ENCODE data around the gene DHX38.
A peak's percentile ranks its signal among the peaks of the same experiment; 100 is the strongest.

DHX38 gene

DNA sequence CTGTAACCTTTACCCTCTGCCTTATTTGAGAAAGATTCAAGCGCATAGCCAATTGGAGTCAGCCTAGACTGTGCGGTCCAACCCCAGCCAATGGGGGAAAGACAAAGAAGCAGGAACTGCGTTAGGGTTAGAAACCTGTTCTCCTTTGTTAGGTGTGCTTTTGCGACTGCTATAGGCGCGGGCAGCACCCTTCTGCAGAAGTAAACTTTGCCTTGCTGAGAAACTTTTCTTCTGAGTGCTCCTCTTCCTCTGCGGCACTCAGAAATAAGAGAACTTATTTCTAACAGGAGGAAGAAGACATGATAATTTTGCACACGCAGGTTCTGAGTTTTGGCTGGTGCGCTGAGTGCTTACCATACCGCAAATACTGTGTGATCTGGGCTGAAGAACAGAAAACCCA, 9.2 kb upstream of the DHX38 start:
- no peak for DNase-seq

DNA sequence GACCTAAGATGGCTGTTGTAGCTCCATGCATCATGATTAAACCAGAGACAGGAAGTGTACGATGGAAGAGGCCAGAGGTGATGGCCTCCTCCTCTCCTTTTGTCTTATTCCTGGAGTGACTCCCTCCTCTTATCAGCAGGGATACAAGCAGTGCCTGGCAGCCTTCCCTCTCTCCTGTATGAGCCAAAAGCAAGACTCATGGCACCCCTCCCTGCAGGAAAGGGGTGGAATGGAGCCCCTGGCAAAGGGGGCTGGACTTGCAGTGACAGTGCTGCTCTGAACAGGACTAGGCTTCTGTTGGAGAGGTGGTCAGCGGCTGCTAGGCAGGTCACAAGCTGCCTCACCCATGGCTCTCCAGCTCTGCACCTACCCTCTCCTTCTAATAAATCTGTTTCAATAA, 8.6 kb upstream of the DHX38 start:
- DNase-seq: no peak

DNA sequence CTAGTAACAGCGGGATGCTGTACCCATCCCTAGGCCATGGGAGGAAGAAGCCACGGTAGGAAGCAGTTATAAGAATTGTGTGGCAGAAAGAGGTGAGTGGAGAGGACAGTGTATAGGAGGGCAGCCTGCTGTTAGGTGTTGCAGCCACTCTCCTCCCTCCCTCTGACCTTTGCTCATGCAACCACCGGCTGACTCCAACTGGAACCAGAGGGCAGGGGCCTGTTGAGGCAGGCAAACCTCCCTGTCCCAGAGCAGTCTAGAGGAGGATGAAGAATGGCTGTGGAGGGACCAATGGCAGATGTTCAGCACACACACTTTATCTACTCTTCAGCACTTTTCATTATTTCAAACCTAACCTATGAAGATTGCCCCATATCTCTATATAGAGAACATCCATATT, 2.4 kb upstream of the DHX38 start:
- no peak for DNase-seq

DNA sequence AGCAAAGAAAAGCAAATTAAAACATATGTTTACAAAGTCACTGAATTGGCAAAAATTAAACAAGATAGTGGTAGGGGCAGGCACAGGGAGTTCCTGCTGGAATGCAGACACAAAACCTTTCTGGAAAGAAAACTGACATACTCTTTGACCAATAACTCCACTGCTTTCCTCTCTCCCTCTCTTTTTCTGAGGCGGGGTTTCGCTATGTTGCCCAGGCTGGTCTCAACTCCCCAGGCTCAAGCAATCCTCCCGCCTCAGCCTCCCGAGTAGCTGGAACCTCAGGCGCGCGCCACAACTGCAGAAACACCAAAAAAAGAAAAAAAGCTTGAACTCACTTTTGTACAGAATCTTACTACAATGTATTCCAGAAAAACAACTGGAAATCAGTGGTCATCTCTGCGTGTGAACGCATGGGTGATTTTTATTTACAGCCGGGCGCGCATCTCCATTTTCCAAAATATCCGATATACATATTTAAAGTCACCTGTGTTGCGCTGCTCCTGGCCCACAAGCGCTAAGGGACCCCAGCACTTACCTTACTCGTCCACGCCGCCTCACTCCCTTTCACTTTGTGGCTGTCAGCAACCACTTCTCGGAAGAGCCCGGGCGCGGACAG, 707 bp upstream of the DHX38 start:
- DNase-seq: peak in 1 of 2 donors; percentile 17

DNA sequence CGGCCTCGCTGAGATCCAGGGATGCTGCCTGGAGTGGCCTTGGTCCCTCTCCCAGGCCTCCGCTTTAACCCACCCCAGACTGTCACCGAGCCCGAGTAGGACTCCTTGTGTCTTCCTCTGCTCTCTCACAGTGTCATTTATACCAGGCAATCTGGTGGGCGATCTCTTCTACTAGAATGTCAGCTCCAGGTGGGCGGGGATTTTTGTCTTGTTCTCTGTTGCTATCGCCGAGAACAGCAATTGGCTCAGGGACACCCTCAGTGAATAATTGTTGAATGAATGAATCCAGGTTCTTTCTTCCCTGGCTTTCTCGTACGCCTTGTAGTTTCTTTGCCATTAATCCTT, 591 bp downstream of the DHX38 start:
- no peak for DNase-seq

DNA sequence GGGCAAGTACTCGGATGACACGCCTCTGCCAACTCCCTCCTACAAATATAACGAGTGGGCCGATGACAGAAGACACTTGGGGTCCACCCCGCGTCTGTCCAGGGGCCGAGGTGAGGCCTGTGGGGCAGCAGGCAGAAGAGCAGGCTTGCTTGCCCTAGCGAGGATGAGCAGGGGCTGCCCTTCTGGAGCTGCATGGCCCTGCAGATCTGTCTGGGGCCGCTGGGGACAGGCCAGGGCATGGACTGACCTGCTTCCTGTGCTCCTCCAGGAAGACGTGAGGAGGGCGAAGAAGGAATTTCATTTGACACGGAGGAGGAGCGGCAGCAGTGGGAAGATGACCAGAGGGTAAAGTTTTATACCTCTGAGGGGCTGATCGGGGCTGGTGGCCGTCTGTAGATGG, 5.3 kb downstream of the DHX38 start:
- DNase-seq: no peak

DNA sequence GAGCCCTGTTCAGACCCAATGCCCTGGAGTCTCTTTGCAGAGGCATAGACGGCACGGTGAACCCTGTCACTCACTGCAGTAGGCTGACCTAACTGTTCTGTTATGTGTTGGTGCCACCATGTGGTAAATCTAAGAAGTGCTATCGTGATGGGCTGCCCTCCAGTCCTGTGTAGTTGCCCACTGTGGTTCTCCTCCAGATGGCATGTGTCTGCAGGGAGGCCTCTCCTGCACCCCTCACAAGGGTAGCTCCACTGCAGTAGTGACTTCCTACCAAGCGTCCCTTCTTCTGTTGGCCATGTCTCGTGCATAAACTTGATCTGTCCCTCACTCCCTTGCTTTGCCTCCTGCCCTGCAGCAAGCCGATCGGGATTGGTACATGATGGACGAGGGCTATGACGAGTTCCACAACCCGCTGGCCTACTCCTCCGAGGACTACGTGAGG, 5.8 kb downstream of the DHX38 start:
- peak; percentile 3 to 13 for DNase-seq

DNA sequence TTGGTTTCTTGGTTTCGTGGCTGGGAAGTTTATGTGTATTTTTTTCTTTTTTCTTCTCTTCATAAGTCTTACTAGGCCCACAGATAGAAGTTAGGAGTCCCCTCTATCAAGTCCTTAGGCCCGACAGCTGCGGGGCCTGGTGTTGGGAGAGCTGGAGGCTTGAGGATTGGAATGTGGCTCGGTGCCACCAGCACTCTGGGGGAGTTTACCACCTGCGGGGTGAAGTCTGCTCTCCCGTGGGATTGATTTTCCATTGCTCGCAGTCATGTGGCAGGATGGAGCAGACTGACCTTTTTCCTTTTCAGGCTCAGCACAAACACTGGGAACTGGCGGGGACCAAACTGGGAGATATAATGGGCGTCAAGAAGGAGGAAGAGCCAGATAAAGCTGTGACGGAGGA, 7.5 kb downstream of the DHX38 start:
- no peak for DNase-seq

DNA sequence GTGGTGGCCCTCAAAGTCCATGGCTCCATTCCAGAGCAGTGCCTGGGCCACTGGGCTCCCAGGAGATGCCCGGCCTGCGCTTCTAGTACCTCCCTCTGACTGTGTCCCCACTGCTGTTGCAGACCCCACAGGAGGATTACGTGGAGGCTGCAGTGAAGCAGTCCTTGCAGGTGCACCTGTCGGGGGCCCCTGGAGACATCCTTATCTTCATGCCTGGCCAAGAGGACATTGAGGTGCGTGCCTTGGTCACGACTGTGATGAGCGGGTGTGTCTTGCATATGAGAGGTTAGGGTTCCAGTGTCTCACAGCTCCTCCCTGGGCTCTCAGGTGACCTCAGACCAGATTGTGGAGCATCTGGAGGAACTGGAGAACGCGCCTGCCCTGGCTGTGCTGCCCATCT, 11.3 kb downstream of the DHX38 start:
- no peak for DNase-seq

DNA sequence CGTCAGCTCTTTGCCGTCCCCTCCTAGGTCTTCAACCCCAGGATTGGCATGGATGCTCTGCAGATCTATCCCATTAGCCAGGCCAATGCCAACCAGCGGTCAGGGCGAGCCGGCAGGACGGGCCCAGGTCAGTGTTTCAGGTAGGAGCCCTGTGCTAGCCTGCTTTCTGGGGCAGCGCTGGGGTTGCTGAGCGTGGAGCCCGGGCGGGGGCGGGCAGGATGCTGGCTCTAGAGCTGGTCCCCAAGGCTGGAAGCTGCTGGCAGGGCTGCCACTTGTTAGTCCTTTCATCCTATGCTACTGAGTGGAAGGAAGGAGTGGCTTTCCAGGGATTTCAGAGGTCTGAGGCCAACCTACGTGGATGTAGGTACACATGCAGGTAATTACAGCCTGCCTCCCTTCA, 12.3 kb downstream of the DHX38 start:
- DNase-seq: no peak

DNA sequence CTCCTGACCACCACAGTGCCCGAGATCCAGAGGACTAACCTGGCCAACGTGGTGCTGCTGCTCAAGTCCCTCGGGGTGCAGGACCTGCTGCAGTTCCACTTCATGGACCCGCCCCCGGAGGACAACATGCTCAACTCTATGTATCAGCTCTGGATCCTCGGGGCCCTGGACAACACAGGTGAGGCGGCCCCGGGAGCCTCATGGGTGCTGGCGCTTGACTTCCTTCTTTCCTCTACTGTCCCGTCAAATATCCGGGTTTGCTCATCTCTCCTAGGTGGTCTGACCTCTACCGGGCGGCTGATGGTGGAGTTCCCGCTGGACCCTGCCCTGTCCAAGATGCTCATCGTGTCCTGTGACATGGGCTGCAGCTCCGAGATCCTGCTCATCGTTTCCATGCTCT, 13.7 kb downstream of the DHX38 start:
- DNase-seq: no peak

DNA sequence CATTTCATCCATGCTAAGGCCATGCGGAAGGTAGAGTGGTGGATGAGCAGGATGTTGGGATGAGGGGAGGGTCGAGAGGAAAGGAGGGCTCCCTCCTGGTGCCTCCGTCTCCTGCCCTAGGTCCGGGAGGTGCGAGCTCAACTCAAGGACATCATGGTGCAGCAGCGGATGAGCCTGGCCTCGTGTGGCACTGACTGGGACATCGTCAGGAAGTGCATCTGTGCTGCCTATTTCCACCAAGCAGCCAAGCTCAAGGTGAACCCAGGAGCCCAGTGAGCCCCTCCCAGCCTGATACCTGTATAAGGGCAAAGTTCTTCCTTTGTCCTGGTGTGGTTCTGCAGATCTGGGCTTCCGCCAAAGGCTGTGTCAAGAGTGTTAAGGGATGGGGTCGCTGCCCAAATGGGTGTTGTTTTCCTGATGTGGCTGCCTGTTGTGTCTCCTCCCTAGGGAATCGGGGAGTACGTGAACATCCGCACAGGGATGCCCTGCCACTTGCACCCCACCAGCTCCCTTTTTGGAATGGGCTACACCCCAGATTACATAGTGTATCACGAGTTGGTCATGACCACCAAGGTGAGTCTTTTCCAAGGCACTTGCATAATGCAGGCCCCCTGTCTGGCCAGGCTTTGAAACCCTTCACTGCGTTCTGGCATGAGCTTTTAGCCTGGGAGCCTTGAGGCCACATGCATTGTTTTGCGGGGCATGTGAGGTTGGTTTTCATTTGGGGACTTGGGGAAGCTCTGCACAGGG, 14.9 kb downstream of the DHX38 start:
- no peak for DNase-seq

DNA sequence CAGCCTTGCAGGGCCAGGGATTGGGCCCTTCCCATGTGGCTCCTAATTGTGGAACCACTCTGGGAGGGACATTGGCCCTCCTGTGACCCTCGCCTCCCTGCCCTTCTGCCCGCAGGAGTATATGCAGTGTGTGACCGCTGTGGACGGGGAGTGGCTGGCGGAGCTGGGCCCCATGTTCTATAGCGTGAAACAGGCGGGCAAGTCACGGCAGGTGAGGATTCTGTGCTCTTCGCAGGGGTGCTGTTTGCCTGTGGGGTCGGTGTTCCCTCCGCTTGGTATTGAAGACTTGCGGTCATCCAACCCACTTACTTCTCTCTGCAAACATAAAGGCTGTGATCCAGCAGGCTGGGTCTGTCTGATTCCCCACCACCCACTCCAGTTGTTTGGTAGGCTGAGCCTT, 15.7 kb downstream of the DHX38 start:
- no peak for DNase-seq

DNA sequence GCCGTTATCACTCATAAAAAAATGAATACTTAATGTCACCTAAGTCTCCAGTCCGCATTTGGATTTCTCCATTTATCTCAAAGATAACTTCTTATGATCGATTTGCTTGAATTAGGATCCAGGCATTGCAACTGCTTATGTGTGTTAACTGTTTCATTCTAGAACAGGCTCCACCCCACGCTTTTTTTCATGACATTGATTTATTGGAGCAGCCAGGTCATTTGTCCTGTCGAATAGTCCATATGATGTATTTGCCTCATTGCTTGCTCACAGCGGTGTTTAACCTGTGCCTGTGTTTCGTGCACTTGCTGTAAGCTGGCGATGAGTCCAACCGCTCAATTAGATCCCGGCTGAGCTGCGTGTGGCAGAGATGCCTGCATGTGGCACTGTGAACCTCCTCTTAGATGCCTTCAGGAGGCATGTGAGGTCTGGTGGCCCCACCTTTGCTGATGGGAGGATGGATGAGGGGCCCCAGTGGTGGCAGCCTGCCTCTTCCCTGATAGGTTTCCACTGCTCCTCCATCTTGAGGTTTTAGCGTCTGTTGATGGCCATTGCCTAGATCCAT, 16.4 kb downstream of the DHX38 start:
- no peak for DNase-seq

DNA sequence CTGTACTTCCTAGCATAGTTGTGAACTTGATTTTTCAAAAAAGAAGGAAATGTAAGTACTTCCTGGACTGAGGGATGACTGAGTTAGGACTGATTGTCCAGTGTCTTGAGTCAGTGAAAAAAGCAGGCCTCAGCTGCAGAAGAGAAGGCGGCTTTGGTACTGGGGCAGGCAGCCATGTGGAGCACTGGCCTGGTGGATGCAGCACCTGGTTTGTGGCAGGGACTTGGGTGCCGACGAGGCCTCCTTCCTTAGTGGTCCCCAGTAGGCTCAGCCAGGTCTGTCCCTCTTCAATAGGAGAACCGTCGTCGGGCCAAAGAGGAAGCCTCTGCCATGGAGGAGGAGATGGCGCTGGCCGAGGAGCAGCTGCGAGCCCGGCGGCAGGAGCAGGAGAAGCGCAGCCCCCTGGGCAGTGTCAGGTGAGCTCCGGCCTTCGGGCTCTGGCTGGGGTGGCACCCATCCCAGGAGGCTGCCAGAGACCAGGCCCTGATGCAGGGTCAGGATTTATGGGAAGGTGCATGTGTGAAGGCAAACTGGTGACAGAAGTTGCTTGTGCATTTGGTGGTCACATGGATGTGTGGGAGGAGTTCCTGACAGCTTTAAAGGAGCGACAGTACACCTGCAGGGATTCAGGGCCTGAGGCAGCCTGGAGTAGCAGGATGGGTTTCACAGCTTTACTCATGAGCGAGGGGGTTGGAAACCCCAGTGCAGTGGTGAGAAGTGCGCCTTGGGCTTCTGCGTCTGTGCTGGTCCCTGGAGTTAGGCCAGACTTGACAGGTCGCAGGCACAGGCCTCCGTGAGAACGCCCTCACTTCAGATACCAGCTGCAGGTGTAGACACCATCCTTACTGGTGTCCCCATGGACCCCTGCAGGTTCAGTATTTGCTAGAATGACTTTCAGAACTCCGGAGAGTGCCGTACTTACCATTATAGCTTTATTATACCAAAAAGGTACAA, 17.3 kb downstream of the DHX38 start:
- DNase-seq: no peak

DNA sequence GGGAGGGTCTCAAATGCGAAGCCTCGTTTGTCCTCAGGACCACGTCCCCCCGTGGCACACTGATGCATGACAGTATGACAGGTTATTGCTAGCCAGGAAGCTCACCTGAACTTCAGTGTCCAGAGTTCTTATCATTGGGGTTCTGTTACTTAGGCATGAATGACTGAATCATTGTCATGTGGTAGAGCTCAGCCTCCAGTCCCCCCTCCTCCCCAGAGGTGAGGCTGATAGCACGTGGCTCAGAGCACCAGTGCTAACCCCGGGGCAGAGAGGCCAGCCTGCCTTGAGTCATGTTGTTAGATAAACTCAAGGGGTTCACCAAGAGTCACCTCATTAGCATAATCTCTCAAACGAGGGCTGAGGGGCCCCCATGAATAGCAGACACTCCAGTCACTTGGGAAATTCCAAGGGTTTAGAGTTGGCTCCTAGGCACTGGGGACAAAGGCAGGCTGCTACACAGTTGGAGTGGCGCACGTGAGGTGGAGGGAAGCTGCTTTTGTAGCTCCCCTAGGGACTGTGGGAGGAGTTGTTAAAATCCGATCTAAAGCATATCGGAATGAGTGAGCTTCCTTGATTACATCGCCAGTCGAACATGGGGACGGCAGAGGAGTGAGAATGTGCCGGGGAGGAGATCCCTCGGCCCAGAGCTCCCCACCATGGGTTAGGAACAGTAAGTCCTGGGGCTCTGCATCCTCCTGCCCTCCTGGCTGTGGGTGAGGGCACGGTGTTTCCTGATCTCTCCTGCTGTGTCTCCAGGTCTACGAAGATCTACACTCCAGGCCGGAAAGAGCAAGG, 18.2 kb downstream of the DHX38 start:
- DNase-seq: no peak

DNA sequence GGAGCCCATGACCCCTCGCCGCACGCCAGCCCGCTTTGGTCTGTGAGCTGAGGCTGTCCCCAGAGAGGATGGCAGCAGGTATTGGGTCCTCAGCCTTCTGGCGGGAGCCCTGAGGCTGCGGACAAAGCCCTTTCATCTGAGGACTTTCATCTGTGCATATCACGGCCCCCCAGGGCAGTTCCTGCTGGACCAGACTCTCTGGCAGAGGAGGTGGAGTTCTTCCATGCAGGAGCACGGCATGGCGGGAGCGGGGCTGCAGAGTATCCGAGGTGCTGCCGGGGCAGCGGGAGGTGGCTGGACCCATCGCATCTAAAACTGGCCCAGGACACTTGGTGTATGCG, 18.8 kb downstream of the DHX38 start:
- no peak for DNase-seq

DNA sequence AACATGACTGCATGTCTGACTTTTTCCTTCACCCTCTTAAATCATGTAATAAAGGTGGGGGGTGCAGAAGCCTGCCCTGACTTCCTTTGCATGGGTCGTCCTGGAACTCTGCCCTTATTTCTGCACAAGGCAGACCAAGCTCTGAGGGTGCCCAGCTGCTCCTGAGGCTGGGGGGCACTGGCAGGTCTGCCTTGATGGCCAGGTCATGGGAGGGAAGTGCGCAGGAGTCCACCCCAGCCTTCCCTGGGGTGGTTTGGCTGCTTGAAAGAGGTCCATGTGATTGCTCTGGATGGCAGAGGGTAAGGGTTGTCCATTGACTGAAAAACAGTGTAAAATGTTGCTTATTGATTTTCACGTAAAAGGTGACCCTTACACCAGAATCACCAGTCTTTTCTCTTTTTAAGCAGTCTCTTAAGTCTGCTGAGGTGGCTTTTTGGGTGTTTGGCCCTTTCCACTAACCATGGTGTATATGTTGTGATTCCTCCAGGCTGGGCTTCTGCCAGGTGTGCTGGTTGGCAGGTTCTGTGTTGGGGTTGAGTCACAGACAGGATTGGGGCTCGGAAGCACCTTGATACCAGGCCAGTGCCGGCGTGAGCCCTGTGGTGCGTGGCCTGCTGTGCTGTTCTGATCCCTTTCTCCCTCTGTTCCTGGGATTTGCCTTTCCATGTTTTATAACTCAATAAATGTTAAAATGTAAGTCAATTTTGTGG, 19.4 kb downstream of the DHX38 start:
- DNase-seq: no peak

DNA sequence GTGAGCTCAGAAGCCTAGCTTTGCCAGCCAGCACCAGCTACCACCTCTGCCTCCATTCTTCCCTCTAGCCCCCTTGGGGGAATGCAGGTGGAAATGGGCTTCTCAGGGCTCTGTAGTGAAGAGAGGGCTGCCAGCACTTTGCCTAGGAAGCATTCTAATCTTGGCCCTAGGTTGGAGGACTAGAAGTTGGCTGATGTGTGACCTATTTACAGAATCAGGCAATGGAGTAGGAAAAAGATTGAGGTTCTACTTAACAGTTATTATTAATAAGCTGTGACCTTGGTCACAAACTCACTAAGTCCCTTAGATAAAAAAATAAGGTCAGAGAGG, 19.9 kb downstream of the DHX38 start:
- DNase-seq: no peak

DNA sequence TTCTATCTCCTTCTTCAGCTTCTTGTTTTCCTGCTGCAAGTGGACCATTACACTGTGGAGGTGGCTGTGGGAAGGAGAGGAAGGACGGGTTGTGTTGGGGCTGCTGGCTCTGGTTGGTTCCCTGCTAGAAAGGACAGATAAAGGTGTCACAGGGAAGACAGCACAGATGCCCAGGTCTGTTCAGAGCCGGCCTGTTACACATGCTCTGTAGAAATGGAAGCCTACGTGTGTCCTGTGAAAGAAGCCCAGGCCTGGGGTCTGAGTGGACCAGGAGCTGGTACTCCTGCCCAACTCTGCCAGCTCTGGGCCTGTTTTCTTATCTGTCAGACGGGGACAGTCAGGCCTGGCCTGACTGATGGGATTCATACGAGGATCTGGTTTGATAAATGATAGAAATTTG, 26.4 kb downstream of the DHX38 start:
- DNase-seq: no peak

DNA sequence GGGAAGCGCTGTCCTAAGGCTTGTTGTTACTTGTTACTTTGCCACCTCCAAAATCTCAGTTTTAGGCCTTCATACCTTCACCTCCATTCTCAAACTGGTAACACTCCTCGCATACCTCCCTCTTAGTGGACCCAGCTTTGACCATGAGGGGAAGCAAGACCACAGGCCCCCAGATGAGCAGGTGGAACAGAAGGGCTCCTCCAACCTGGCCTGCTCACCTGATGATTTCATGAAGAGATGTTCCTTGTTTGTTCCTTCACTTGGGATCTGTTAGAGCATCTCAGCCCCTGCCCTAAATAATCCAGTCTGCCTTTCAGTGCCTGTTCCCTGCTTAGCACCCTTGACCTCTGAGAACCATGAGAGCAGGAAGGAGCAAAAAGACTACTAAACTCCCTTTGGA, 28.7 kb downstream of the DHX38 start:
- no peak for DNase-seq

DNA sequence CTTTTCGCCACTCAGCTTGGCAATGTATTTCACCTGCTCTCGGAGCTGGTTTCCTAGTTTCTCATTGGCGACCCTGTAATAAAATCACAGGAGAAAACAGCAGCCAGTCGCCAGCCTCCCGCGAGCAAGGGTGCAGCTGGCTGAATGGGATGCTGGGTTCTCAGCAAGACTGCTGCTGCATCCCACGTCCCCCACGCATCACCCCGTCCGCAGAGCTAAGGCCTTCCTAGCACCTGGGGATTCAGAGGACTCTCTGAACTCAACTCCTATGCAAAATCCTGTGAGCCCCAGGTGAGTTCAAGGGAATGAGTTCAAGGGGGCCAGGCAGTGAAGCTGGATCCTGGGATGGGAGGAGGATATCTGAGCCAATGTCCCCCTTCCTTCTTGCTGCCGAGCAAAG, 29.3 kb downstream of the DHX38 start:
- no peak for DNase-seq

All from hippocampal formation (tissue), 2 donors.